ENCODE data around the gene RERE.

RERE gene

GRCh38 chr1:8591569-8591968 is 225.9 kb downstream of the RERE start:
- no peak for DNase-seq (ENCODE audit: low read depth)
- no peak overlapping the region for H3K4me3 ChIP-seq (ENCODE audit: low read depth, low read length)
- TF ChIP-seq CTCF (IDR thresholded peaks at IDR 0.05; ENCODE audit: control insufficient read depth, extremely low read depth, insufficient read depth), result no peak

DNA sequence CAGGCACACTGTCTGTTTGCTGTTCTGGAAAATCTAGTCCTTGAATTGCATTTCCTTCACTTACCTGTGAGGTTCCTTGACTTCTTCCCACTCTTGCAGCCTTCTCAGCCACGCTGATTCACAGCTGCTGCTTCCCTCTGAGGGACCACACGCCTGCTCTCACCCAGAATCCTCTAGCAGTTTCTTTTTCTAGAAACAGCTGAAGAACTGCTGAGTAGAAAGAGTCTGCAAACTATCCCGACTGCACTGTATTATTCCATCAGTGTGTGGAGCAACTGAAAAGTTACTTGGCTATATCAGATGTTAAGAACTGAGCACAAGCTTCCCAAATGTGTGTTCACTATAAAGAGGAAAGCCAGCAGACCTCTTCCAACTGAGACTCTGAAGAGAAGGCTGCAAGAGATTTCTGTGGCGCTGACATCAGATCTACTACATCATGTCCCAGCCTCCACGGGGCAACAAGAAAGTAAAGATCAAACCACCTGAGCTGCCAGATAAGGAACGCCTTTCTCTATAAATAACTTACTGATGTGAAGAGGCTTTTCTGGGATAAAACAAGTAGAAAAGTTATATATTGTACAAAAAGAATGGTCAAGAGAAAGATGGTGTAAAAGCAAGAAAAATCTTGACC is 226.6 kb downstream of the RERE start:
- no peak for TF ChIP-seq CTCF (IDR thresholded peaks at IDR 0.05; ENCODE audit: control insufficient read depth, extremely low read depth, insufficient read depth)
- H3K4me3 ChIP-seq (ENCODE audit: low read depth, low read length), result no peak overlapping the region
- no peak for DNase-seq (ENCODE audit: low read depth)

GRCh38 chr1:8589571-8589970 is 227.9 kb downstream of the RERE start:
- no peak for DNase-seq (ENCODE audit: low read depth)
- H3K4me3 ChIP-seq (ENCODE audit: low read depth, low read length), result no peak overlapping the region
- no peak for TF ChIP-seq CTCF (IDR thresholded peaks at IDR 0.05; ENCODE audit: control insufficient read depth, extremely low read depth, insufficient read depth)

- TF ChIP-seq CTCF (IDR thresholded peaks at IDR 0.05; ENCODE audit: control insufficient read depth, extremely low read depth, insufficient read depth), result no peak
- no peak overlapping the region for H3K4me3 ChIP-seq (ENCODE audit: low read depth, low read length)
- DNase-seq (ENCODE audit: low read depth), result no peak
These were observed 229.7 kb downstream of the RERE start for GRCh38 chr1:8587784-8588183.

- TF ChIP-seq CTCF (IDR thresholded peaks at IDR 0.05; ENCODE audit: control insufficient read depth, extremely low read depth, insufficient read depth), result no peak
- DNase-seq (ENCODE audit: low read depth), result no peak
- H3K4me3 ChIP-seq (ENCODE audit: low read depth, low read length), result no peak overlapping the region
These were observed 231.0 kb downstream of the RERE start for GRCh38 chr1:8586438-8586837.

DNA sequence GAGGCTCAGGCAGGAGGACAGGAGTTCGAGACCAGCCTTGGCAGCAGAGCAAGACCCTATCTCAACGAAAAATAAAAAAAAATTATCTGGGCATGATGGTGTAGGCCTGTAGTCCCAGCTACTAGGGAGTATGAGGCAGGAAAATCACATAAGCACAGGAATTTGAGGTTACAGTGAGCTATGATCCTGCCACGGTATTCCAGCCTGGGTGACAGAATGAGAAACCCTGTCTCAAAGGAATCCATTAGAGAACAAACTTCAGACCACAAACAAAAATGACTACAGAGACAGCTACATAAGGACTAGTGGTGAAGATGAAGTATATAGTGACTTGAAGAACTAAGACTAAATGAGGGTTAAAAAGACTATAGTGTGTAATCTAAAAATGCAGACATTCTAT is 233.1 kb downstream of the RERE start:
- H3K4me3 ChIP-seq (ENCODE audit: low read depth, low read length), result no peak overlapping the region
- TF ChIP-seq CTCF (IDR thresholded peaks at IDR 0.05; ENCODE audit: control insufficient read depth, extremely low read depth, insufficient read depth), result no peak
- no peak for DNase-seq (ENCODE audit: low read depth)

DNA sequence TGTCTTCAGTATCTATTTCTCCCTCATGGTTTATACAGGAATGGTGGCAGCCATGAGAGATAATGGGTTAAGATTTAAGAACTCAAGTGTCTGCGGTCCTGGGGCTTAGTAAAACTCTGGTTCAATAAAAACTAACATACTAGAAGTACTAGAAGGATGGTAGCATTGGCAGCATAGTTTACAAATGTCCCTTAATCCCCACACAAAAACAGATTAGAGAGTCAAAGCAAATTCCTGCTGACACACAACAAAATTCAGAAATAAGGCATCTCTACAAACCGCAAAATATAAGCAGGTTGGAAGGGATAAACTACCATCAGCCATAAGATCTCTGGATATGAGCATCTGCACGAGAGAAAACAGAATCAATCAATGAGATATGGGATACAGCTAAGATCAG is 234.4 kb downstream of the RERE start:
- no peak overlapping the region for H3K4me3 ChIP-seq (ENCODE audit: low read depth, low read length)
- no peak for DNase-seq (ENCODE audit: low read depth)
- TF ChIP-seq CTCF (IDR thresholded peaks at IDR 0.05; ENCODE audit: control insufficient read depth, extremely low read depth, insufficient read depth), result no peak
